K562 (cell line): ENCODE measurements around the gene FILIP1L. TPM values are rescaled to one million over a fixed set of nuclear protein-coding genes. Genes with fewer than 3 reads are reported as not detected.

ENCODE experiments used
- ATAC-seq: fragments of 200-7000 bp; cut with Tn5 transposase; 3 replicates; pipeline ENCODE4 v1.9.1; 2020; ENCODE audit warnings: moderate library complexity
- BruUV-seq: library from RNA; stranded (reverse); fragments of 400-500 nt; replicated peaks from 2 replicates; lab custom pipeline; 2021; lab: Mats Ljungman, UMichigan
- CTCF ChIA-PET: fragments of 300-600 bp; formaldehyde crosslinking; extraction: SDS; loops from one replicate; lab custom pipeline; 2021; ENCODE audit warnings: low intra/inter-chr PET ratio; lab: Yijun Ruan, JAX
- POLR2A ChIA-PET: fragments of 300-600, 350-650 bp; sonication (Branson Sonifier 250); formaldehyde crosslinking; extraction: SDS; loops from one replicate; lab custom pipeline; 2021; ENCODE audit warnings: antibody characterized with exemption, inconsistent platforms; lab: Yijun Ruan, JAX
- DNase-seq, 4 experiments: peaks; one replicate each; pipeline versions ENCODE4 v3.0.0 to v3.0.0-alpha.2; 2011 to 2018; ENCODE audit warnings: low spot score in 3 of 4, mixed read lengths in 3 of 4; ENCODE audit errors: extremely low read depth in 1 of 4
- FAIRE-seq: peaks from 2 replicates; lab custom pipeline; 2011; peaks lifted over from hg19 to GRCh38; lab: Jason Lieb, UNC
- H2AFZ ChIP-seq: 2 replicates; pipeline ENCODE4 v1.6.0; 2011; ENCODE audit warnings: low read depth, low read length, control low read depth, inconsistent platforms
- H3K27ac ChIP-seq: fragments of 200-600 bp; 3 replicates; pipeline ENCODE4 v1.8.0; 2011; ENCODE audit warnings: low read depth, mild to moderate bottlenecking, control low read depth, inconsistent platforms, low read length, moderate library complexity, mixed read lengths; ENCODE audit errors: extremely low read depth
- H3K27me3 ChIP-seq, 2 experiments: fragments of 300-600 bp in 1 of 2; 2 replicates in 1 of 2; 3 replicates in 1 of 2; pipeline versions ENCODE4 v1.6.0 to v1.8.0; 2011; ENCODE audit warnings: inconsistent platforms in 2 of 2, low read length in 2 of 2, mild to moderate bottlenecking in 1 of 2, mixed read lengths in 1 of 2, moderate library complexity in 1 of 2; ENCODE audit not compliant: control insufficient read depth in 2 of 2, insufficient read depth in 2 of 2
- H3K36me3 ChIP-seq: fragments of 300-600 bp; 3 replicates; pipeline ENCODE4 v1.8.0; 2011; ENCODE audit warnings: mild to moderate bottlenecking, low read length, inconsistent platforms; ENCODE audit not compliant: control insufficient read depth, insufficient read depth
- H3K4me1 ChIP-seq, 2 experiments: fragments of 200-600 bp in 1 of 2; replicated peaks in 1 of 2; 2 replicates in 1 of 2; 3 replicates in 1 of 2; pipeline versions ENCODE4 v1.5.1 to v1.8.0; 2011; ENCODE audit warnings: inconsistent platforms in 2 of 2, low read length in 2 of 2, mild to moderate bottlenecking in 1 of 2, mixed read lengths in 1 of 2, moderate library complexity in 1 of 2; ENCODE audit not compliant: control insufficient read depth in 2 of 2, insufficient read depth in 2 of 2
- H3K4me2 ChIP-seq: 2 replicates; pipeline ENCODE4 v1.6.1; 2011; ENCODE audit warnings: low read length, control low read depth, inconsistent platforms, mixed read lengths; ENCODE audit not compliant: insufficient read depth
- H3K4me3 ChIP-seq: fragments of 200-600 bp; sonication (generic), shearing (Covaris generic); 2 replicates; pipeline ENCODE4 v1.5.1; 2016; ENCODE audit warnings: control low read depth, inconsistent platforms
- H3K79me2 ChIP-seq: fragments of 200-600 bp; 3 replicates; pipeline ENCODE4 v1.8.0; 2011; ENCODE audit warnings: low read length, inconsistent platforms; ENCODE audit not compliant: control insufficient read depth, insufficient read depth
- H3K9ac ChIP-seq, 2 experiments: 2 replicates each; pipeline versions ENCODE4 v1.6.0 to v1.6.1; 2011; ENCODE audit warnings: low read depth in 2 of 2, low read length in 2 of 2, control low read depth in 1 of 2, inconsistent platforms in 1 of 2, mild to moderate bottlenecking in 1 of 2, mixed read lengths in 1 of 2; ENCODE audit not compliant: insufficient read depth in 1 of 2
- H3K9me1 ChIP-seq: one replicate; pipeline ENCODE4 v1.6.0; 2011; ENCODE audit warnings: inconsistent platforms, mild to moderate bottlenecking, low read length, moderate library complexity; ENCODE audit not compliant: control insufficient read depth, insufficient read depth
- H3K9me3 ChIP-seq: replicated peaks from 2 replicates; pipeline ENCODE4 v1.5.1; 2011; ENCODE audit warnings: low read depth, low read length, inconsistent platforms; ENCODE audit not compliant: control insufficient read depth, insufficient read depth
- H4K20me1 ChIP-seq: replicated peaks from 2 replicates; pipeline ENCODE4 v1.6.1; 2011; ENCODE audit warnings: low read length, inconsistent platforms, mixed read lengths; ENCODE audit not compliant: control insufficient read depth, insufficient read depth
- SETDB1 ChIP-seq: IDR thresholded peaks from one replicate; pipeline ENCODE4 v1.6.1; 2012; ENCODE audit warnings: low read length, control low read depth, inconsistent platforms
- TOE1 ChIP-seq, 2 experiments: fragments of 450-650 bp in 1 of 2; sonication (generic) in 1 of 2; formaldehyde crosslinking in 1 of 2; IDR thresholded peaks; 2 replicates each; pipeline versions ENCODE4 v1.7.1 to v1.8.0; 2016 to 2022; ENCODE audit warnings: borderline replicate concordance in 2 of 2, mild to moderate bottlenecking in 2 of 2, antibody characterized with exemption in 1 of 2, inconsistent platforms in 1 of 2, low read depth in 1 of 2, missing genetic modification reagents in 1 of 2, moderate library complexity in 1 of 2
- ZNF184 ChIP-seq: sonication (generic); formaldehyde crosslinking; IDR thresholded peaks from 2 replicates; pipeline ENCODE4 v1.5.0; 2020; ENCODE audit warnings: missing genetic modification reagents
- WGBS: fragments of 100-300 bp; shearing (Covaris generic); methylation state at CpG from one replicate; pipeline ENCODE4 v1.1.6; 2016; ENCODE audit warnings: low coverage, mixed read lengths; ENCODE audit not compliant: insufficient coverage; ENCODE audit errors: missing lambda C conversion rate; 5-methylcytosine and 5-hydroxymethylcytosine counted together
- in situ Hi-C: fragments of 300-500 bp; cut with MboI; formaldehyde crosslinking; loops from 4 replicates; pipeline ENCODE4 v1.15.0; 2018; ENCODE audit warnings: inconsistent platforms, mixed read lengths
- intact Hi-C: fragments of 100-400 bp; cut with micrococcal nuclease; formaldehyde crosslinking; loops from 2 replicates; pipeline ENCODE4 v1.14.2; 2022
- polyA plus RNA-seq, 8 experiments: library from polyadenylated mRNA; depleted of rRNA in 4 of 8; stranded (reverse) in 5 of 8; unstranded in 3 of 8; fragments of >200 nt; fragmentation: Nextera tagmentation in 2 of 8; fragmentation: Illumina TruSeq in 1 of 8; extraction: Ambion mirVana in 2 of 8; extraction: Trizol in 1 of 8; gene quantifications; 2 replicates each; pipeline versions ENCODE4 v1.2.1 to v1.2.3, GENCODE V29; 2011 to 2014; ENCODE audit warnings: inconsistent platforms in 1 of 8, missing spikeins in 1 of 8
- total RNA-seq, 7 experiments: library from RNA; depleted of rRNA in 6 of 7; stranded (reverse); fragments of >200 nt in 6 of 7; fragmentation: Illumina TruSeq in 2 of 7; extraction: Trizol in 2 of 7; gene quantifications; 2 replicates each; pipeline versions ENCODE4 v1.2.1 to v1.2.3, GENCODE V29; 2011 to 2021; ENCODE audit warnings: low replicate concordance in 1 of 7
- TF ChIP-seq, protein P1 (sequence below), 2 experiments: fragments of 450-650 bp in 1 of 2; sonication (generic) in 1 of 2; formaldehyde crosslinking in 1 of 2; IDR thresholded peaks; 2 replicates each; pipeline versions ENCODE4 v1.7.1 to v1.9.0; 2016 to 2022; ENCODE audit warnings: inconsistent platforms in 1 of 2, mild to moderate bottlenecking in 1 of 2, missing genetic modification reagents in 1 of 2

The FILIP1L gene
- total and polyA plus RNA-seq, 9 of the 15 experiments (the other 6 are each of a cell fraction or from before 2014, with no cell fraction given), result 0.50 to 2.1 (median 1.1) TPM

GRCh38 chr3:100001083-100001482 is 113.2 kb downstream of the FILIP1L start:
- intact Hi-C loops (loop anchor here (10.0 kb wide), 2 partner anchors 64 to 156 kb away; no protein-coding TSS in a partner anchor), in situ Hi-C loops (no loop called here)
- FAIRE-seq (no peak), DNase-seq (no peak), ATAC-seq (no peak)
- Histone ChIP-seq H3K27me3 (no peaks in the 10 kb centered on the region), H3K9ac (no peak overlapping the region), H3K79me2 (no peaks in the 10 kb centered on the region; the same call in 2 of the 3 replicates), H3K4me1 (peaks cover 0 to 4% of the 10 kb centered on the region in 2 experiments; a peak in 2 of 5 replicates), H3K4me2 (no peak overlapping the region), H3K9me1 (no peaks in the 10 kb centered on the region), H3K36me3 (no peaks in the 10 kb centered on the region), H4K20me1 (0 out of 2 replicates have a peak, but pooled peaks cover 4% of the 10 kb centered on the region), H3K27ac (no peak overlapping the region), H2AFZ (no peak overlapping the region), H3K4me3 (no peak overlapping the region), H3K9me3 (no peaks in the 10 kb centered on the region)
- POLR2A ChIA-PET, result interaction anchor here (0.7 kb wide), 1 partner anchor 1371 kb away, joined by 3 read pairs; no protein-coding TSS in a partner anchor
- TF ChIP-seq, protein P1, sequence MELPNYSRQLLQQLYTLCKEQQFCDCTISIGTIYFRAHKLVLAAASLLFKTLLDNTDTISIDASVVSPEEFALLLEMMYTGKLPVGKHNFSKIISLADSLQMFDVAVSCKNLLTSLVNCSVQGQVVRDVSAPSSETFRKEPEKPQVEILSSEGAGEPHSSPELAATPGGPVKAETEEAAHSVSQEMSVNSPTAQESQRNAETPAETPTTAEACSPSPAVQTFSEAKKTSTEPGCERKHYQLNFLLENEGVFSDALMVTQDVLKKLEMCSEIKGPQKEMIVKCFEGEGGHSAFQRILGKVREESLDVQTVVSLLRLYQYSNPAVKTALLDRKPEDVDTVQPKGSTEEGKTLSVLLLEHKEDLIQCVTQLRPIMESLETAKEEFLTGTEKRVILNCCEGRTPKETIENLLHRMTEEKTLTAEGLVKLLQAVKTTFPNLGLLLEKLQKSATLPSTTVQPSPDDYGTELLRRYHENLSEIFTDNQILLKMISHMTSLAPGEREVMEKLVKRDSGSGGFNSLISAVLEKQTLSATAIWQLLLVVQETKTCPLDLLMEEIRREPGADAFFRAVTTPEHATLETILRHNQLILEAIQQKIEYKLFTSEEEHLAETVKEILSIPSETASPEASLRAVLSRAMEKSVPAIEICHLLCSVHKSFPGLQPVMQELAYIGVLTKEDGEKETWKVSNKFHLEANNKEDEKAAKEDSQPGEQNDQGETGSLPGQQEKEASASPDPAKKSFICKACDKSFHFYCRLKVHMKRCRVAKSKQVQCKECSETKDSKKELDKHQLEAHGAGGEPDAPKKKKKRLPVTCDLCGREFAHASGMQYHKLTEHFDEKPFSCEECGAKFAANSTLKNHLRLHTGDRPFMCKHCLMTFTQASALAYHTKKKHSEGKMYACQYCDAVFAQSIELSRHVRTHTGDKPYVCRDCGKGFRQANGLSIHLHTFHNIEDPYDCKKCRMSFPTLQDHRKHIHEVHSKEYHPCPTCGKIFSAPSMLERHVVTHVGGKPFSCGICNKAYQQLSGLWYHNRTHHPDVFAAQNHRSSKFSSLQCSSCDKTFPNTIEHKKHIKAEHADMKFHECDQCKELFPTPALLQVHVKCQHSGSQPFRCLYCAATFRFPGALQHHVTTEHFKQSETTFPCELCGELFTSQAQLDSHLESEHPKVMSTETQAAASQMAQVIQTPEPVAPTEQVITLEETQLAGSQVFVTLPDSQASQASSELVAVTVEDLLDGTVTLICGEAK (IDR thresholded peaks at IDR 0.05), result peak; percentile 89
- TF ChIP-seq, protein P1 (CRISPR knock-in tag; IDR thresholded peaks at IDR 0.05), result peak; percentile 58
- no peak for TF ChIP-seq ZNF184 (CRISPR knock-in tag)
- no peak for TF ChIP-seq TOE1 (IDR thresholded peaks at IDR 0.05; ENCODE audit: borderline replicate concordance)
- no peak for TF ChIP-seq TOE1 (CRISPR knock-in tag; IDR thresholded peaks at IDR 0.05; ENCODE audit: borderline replicate concordance, low read depth)
- no peak for TF ChIP-seq SETDB1
- BruUV-seq, result no TSS peak
- WGBS, result 45% methylated on average over 3 of the region's 3 CpGs
- CTCF ChIA-PET, result no interaction called here
